Measurements from ENCODE around the gene GCK. TPM values are rescaled to one million over a fixed set of nuclear protein-coding genes. Genes with fewer than 3 reads are reported as not detected.
A peak's percentile ranks its signal among the peaks of the same experiment; 100 is the strongest.
"Not testable (repeated sequence)": the region's sequence is repeated elsewhere in the genome, so short reads cannot be mapped to it uniquely, and the experiment has no call there.

GCK gene
- total RNA-seq, 1 experiment from 2014 or later, result not detected

GRCh38 chr7:44175730-44176129, 13.5 kb downstream of the GCK start:
- ChIA-PET POLR2A (ENCODE audit: low non-redundant PET) (no interaction called here), CTCF (no interaction called here)
- intact Hi-C loops (cut with micrococcal nuclease; ENCODE audit: unreplicated experiment), result no loop called here
- BruUV-seq (replicated peaks), result no TSS peak
- no peak overlapping the region for H3K27ac ChIP-seq (ENCODE audit: low read depth, low read length, poor library complexity, severe bottlenecking)
- H3K36me3 ChIP-seq (ENCODE audit: insufficient read depth, low read length, poor library complexity, severe bottlenecking), result no peaks in the 10 kb centered on the region
- no peaks in the 10 kb centered on the region for H3K9me3 ChIP-seq (ENCODE audit: low read depth, low read length, poor library complexity, severe bottlenecking)
- H3K4me3 ChIP-seq (ENCODE audit: low read depth, low read length, poor library complexity, severe bottlenecking), result no peak overlapping the region
- no peak for DNase-seq (ENCODE audit: low spot score)
- H3K27me3 ChIP-seq (replicated peaks; ENCODE audit: insufficient read depth, low read depth, low read length, poor library complexity), result no peaks in the 10 kb centered on the region
- peaks cover 9% of the 10 kb centered on the region for H3K4me1 ChIP-seq (ENCODE audit: insufficient read depth, low read length, poor library complexity, severe bottlenecking)
- TF ChIP-seq CTCF (conservative IDR thresholded peaks at IDR 0.05; ENCODE audit: low read depth, low read length) (no peak), EZH2 (IDR thresholded peaks at IDR 0.05; ENCODE audit: borderline replicate concordance, low read depth, low read length, poor library complexity, severe bottlenecking) (no peak)

DNA sequence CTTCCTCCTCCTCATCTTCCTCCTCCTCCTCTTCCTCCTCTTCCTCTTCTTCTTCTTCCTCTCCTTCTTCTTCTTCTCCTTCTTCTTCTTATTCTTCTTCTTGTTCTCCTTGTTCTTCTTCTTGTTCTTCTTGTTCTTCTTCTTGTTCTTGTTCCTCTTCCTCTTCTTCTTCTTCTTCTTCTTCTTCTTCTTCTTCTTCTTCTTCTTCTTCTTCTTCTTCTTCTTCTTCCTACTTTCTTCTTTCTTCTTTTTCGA, 14.6 kb downstream of the GCK start:
- POLR2A ChIA-PET (ENCODE audit: low non-redundant PET); CTCF ChIA-PET: not testable (repeated sequence)

DNA sequence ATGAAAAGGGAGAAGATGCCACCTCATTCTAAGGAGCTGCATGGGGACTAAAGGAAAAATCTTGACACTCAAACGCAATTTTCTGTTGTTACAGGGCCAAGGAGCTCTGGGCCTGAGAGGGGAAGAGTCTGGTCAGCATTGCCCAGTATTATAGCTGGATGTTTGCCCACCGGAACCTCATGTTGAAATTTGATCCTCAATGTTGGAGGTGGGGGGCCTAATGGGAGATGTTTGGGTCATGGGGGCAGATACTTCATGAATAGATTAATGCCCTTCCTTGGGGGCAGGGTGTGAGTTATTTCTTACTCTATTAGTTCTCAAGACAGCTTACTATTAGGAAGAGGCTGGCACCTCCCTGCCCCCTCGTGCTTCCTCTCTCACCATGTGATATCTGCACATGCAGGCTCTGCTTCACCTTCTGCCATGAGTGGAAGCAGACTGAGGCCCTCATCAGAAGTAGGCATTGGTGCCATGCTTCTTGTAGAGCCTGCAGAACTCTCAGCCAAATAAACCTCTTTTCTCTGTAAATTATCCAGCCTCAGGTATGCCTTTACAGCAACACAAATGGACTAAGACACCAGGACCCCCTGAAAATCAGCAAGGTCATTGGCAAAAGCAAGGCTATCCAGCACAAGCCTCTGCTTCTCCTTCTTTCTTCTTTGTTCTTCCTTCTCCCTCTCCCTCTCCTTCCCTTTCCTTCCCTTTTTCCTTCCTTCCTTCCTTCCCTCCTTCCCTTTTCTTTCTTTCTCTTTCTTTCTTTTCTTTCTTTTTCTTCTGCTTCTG, 15.1 kb downstream of the GCK start:
- intact Hi-C loops (cut with micrococcal nuclease; ENCODE audit: unreplicated experiment), result no loop called here
- Histone ChIP-seq H3K4me3 (ENCODE audit: low read depth, low read length, poor library complexity, severe bottlenecking) (no peak overlapping the region), H3K27ac (ENCODE audit: low read depth, low read length, poor library complexity, severe bottlenecking) (no peak overlapping the region), H3K9me3 (ENCODE audit: low read depth, low read length, poor library complexity, severe bottlenecking) (no peaks in the 10 kb centered on the region), H3K36me3 (ENCODE audit: insufficient read depth, low read length, poor library complexity, severe bottlenecking) (no peaks in the 10 kb centered on the region), H3K4me1 (ENCODE audit: insufficient read depth, low read length, poor library complexity, severe bottlenecking) (peaks cover 9% of the 10 kb centered on the region), H3K27me3 (replicated peaks; ENCODE audit: insufficient read depth, low read depth, low read length, poor library complexity) (no peaks in the 10 kb centered on the region)
- no peak for DNase-seq (ENCODE audit: low spot score)
- ChIA-PET POLR2A (ENCODE audit: low non-redundant PET) (no interaction called here), CTCF (no interaction called here)
- TF ChIP-seq EZH2 (IDR thresholded peaks at IDR 0.05; ENCODE audit: borderline replicate concordance, low read depth, low read length, poor library complexity, severe bottlenecking), result no peak
- no peak for TF ChIP-seq CTCF (conservative IDR thresholded peaks at IDR 0.05; ENCODE audit: low read depth, low read length)
- BruUV-seq (replicated peaks), result no TSS peak

More for the DNA sequence above, 14.6 kb downstream of the GCK start:
- DNase-seq (ENCODE audit: low spot score); H3K9me3 ChIP-seq (ENCODE audit: low read depth, low read length, poor library complexity, severe bottlenecking); H3K4me1 ChIP-seq (ENCODE audit: insufficient read depth, low read length, poor library complexity, severe bottlenecking); BruUV-seq (replicated peaks); H3K36me3 ChIP-seq (ENCODE audit: insufficient read depth, low read length, poor library complexity, severe bottlenecking); H3K27me3 ChIP-seq (replicated peaks; ENCODE audit: insufficient read depth, low read depth, low read length, poor library complexity); intact Hi-C loops (cut with micrococcal nuclease; ENCODE audit: unreplicated experiment); H3K4me3 ChIP-seq (ENCODE audit: low read depth, low read length, poor library complexity, severe bottlenecking); H3K27ac ChIP-seq (ENCODE audit: low read depth, low read length, poor library complexity, severe bottlenecking): not testable (repeated sequence)

- H3K27me3 ChIP-seq (replicated peaks; ENCODE audit: insufficient read depth, low read depth, low read length, poor library complexity), result no peaks in the 10 kb centered on the region
- ChIA-PET CTCF (no interaction called here), POLR2A (ENCODE audit: low non-redundant PET) (no interaction called here)
- H3K4me3 ChIP-seq (ENCODE audit: low read depth, low read length, poor library complexity, severe bottlenecking), result no peak overlapping the region
- no peak overlapping the region for H3K27ac ChIP-seq (ENCODE audit: low read depth, low read length, poor library complexity, severe bottlenecking)
- DNase-seq (ENCODE audit: low spot score), result peak; percentile 42
- TF ChIP-seq EZH2 (IDR thresholded peaks at IDR 0.05; ENCODE audit: borderline replicate concordance, low read depth, low read length, poor library complexity, severe bottlenecking) (no peak), CTCF (conservative IDR thresholded peaks at IDR 0.05; ENCODE audit: low read depth, low read length) (no peak)
- no peaks in the 10 kb centered on the region for H3K9me3 ChIP-seq (ENCODE audit: low read depth, low read length, poor library complexity, severe bottlenecking)
- no peaks in the 10 kb centered on the region for H3K36me3 ChIP-seq (ENCODE audit: insufficient read depth, low read length, poor library complexity, severe bottlenecking)
- BruUV-seq (replicated peaks), result no TSS peak
- peaks cover 7% of the 10 kb centered on the region for H3K4me1 ChIP-seq (ENCODE audit: insufficient read depth, low read length, poor library complexity, severe bottlenecking)
- intact Hi-C loops (cut with micrococcal nuclease; ENCODE audit: unreplicated experiment), result no loop called here
Observed at GRCh38 chr7:44172803-44173424, 16.3 kb downstream of the GCK start.
